Liver (tissue), 9 donors: ENCODE results near the gene SIGLECL1. TPM values are rescaled to one million over a fixed set of nuclear protein-coding genes. Genes with fewer than 3 reads are reported as not detected.

Source experiments
- DNase-seq: peaks from one replicate; pipeline ENCODE4 v3.0.0-alpha.2; 2017; ENCODE audit warnings: low spot score
- H3K27ac ChIP-seq, 2 donors: one replicate each; pipeline ENCODE4 v1.7.0; 2013; ENCODE audit warnings: inconsistent platforms in 2 of 2, low read length in 2 of 2, control low read depth in 1 of 2, low read depth in 1 of 2, mild to moderate bottlenecking in 1 of 2
- H3K27me3 ChIP-seq, 4 donors: one replicate each; pipeline versions ENCODE4 v1.6.1 to v1.7.0; 2013; ENCODE audit warnings: low read length in 3 of 4, inconsistent platforms in 1 of 4, mild to moderate bottlenecking in 1 of 4, moderate library complexity in 1 of 4; ENCODE audit not compliant: control insufficient read depth in 4 of 4, insufficient read depth in 4 of 4
- H3K36me3 ChIP-seq, 4 donors: one replicate each; pipeline versions ENCODE4 v1.6.1 to v1.7.0; 2013; ENCODE audit warnings: low read length in 3 of 4, mild to moderate bottlenecking in 3 of 4, low read depth in 1 of 4, moderate library complexity in 1 of 4; ENCODE audit not compliant: control insufficient read depth in 4 of 4, insufficient read depth in 3 of 4
- H3K4me1 ChIP-seq, 4 donors: one replicate each; pipeline versions ENCODE4 v1.6.1 to v1.7.0; 2013; ENCODE audit warnings: low read length in 3 of 4, mild to moderate bottlenecking in 3 of 4, moderate library complexity in 1 of 4; ENCODE audit not compliant: control insufficient read depth in 4 of 4, insufficient read depth in 4 of 4
- H3K4me3 ChIP-seq, 3 donors: one replicate each; pipeline versions ENCODE4 v1.6.1 to v1.7.0; 2013; ENCODE audit warnings: low read length in 3 of 3, control low read depth in 1 of 3, low read depth in 1 of 3, mild to moderate bottlenecking in 1 of 3
- H3K9ac ChIP-seq, 2 donors: one replicate each; pipeline ENCODE4 v1.7.0; 2013; ENCODE audit warnings: low read length in 2 of 2, mild to moderate bottlenecking in 2 of 2, moderate library complexity in 2 of 2, control low read depth in 1 of 2, low read depth in 1 of 2
- H3K9me3 ChIP-seq, 4 donors: one replicate each; pipeline versions ENCODE4 v1.6.1 to v1.7.0; 2013; ENCODE audit warnings: low read length in 3 of 4; ENCODE audit not compliant: control insufficient read depth in 4 of 4
- EGR1 ChIP-seq, 2 donors: IDR thresholded peaks; 2 replicates each; pipeline ENCODE4 v1.6.1; 2016 to 2018; ENCODE audit warnings: antibody characterized with exemption in 2 of 2, low read depth in 2 of 2
- FOXA1 ChIP-seq: IDR thresholded peaks from 2 replicates; pipeline ENCODE4 v1.6.1; 2016; ENCODE audit warnings: antibody characterized with exemption
- FOXA2 ChIP-seq: IDR thresholded peaks from 2 replicates; pipeline ENCODE4 v1.6.1; 2016; ENCODE audit warnings: antibody characterized with exemption
- GABPA ChIP-seq, 2 donors: IDR thresholded peaks in 1 of 2; conservative IDR thresholded peaks in 1 of 2; 2 replicates each; pipeline ENCODE4 v1.6.1; 2016; ENCODE audit warnings: antibody characterized with exemption in 2 of 2, mild to moderate bottlenecking in 1 of 2, moderate library complexity in 1 of 2
- HNF4A ChIP-seq, 2 donors: conservative IDR thresholded peaks; 2 replicates each; pipeline ENCODE4 v1.6.1; 2016; ENCODE audit warnings: antibody characterized with exemption in 2 of 2, mild to moderate bottlenecking in 2 of 2
- HNF4G ChIP-seq: IDR thresholded peaks from 2 replicates; pipeline ENCODE4 v1.6.1; 2016; ENCODE audit warnings: antibody characterized with exemption
- JUND ChIP-seq, 2 donors: IDR thresholded peaks; 2 replicates each; pipeline ENCODE4 v1.6.1; 2016; ENCODE audit warnings: antibody characterized with exemption in 2 of 2
- NR2F2 ChIP-seq: IDR thresholded peaks from 2 replicates; pipeline ENCODE4 v1.6.1; 2016; ENCODE audit warnings: antibody characterized with exemption
- RAD21 ChIP-seq, 2 donors: IDR thresholded peaks; 2 replicates each; pipeline ENCODE4 v1.6.1; 2016; ENCODE audit warnings: antibody characterized with exemption in 2 of 2, mild to moderate bottlenecking in 2 of 2
- RXRA ChIP-seq, 2 donors: IDR thresholded peaks; 2 replicates each; pipeline ENCODE4 v1.6.1; 2017 to 2018; ENCODE audit warnings: antibody characterized with exemption in 2 of 2, mild to moderate bottlenecking in 1 of 2
- SP1 ChIP-seq: IDR thresholded peaks from 2 replicates; pipeline ENCODE4 v1.6.1; 2018; ENCODE audit warnings: antibody characterized with exemption, mild to moderate bottlenecking
- TAF1 ChIP-seq: conservative IDR thresholded peaks from 2 replicates; pipeline ENCODE4 v1.6.1; 2016; ENCODE audit warnings: antibody characterized with exemption, mild to moderate bottlenecking
- YY1 ChIP-seq: IDR thresholded peaks from 2 replicates; pipeline ENCODE4 v1.6.1; 2016; ENCODE audit warnings: antibody characterized with exemption, mild to moderate bottlenecking
- WGBS: extraction: QIAGEN DNeasy Blood & Tissue Kit; methylation state at CpG from one replicate; pipeline ENCODE4 v1.1.7; 2013; 5-methylcytosine and 5-hydroxymethylcytosine counted together
- polyA plus RNA-seq, 2 donors: library from polyadenylated mRNA; stranded (reverse) in 1 of 2; unstranded in 1 of 2; fragments of 200-250 nt in 1 of 2; fragments of >200 nt in 1 of 2; fragmentation: Nextera tagmentation in 1 of 2; extraction: Ambion mirVana in 1 of 2; gene quantifications; one replicate each; pipeline versions ENCODE4 v1.2.1 to v1.2.3, GENCODE V29; 2013 to 2015
- total RNA-seq, 2 donors: library from RNA; depleted of rRNA; stranded (reverse); fragments of >200 nt; gene quantifications; one replicate each; pipeline ENCODE4 v1.2.3, GENCODE V29; 2014
- TF ChIP-seq, protein P1 (sequence below): IDR thresholded peaks from 2 replicates; pipeline ENCODE4 v1.6.1; 2016; ENCODE audit warnings: antibody characterized with exemption
- TF ChIP-seq, protein P2 (sequence below): IDR thresholded peaks from 2 replicates; pipeline ENCODE4 v1.6.1; 2016; ENCODE audit warnings: antibody characterized with exemption
- TF ChIP-seq, protein P3 (sequence below): IDR thresholded peaks from 2 replicates; pipeline ENCODE4 v1.6.1; 2016; ENCODE audit warnings: antibody characterized with exemption
- TF ChIP-seq, protein P4 (sequence below): fragments of 150-350 bp; IDR thresholded peaks from 2 replicates; pipeline ENCODE4 v1.5.1; 2017; ENCODE audit warnings: improper control_type of control experiment, low read depth, low read length; ENCODE audit not compliant: missing input control
- TF ChIP-seq, protein P5 (sequence below): IDR thresholded peaks from 2 replicates; pipeline ENCODE4 v1.6.1; 2016; ENCODE audit warnings: antibody characterized with exemption, mild to moderate bottlenecking
- donor health status: healthy.
- donor health status: healthy.
- donor health status: healthy.
- donor health status: healthy.
- donor health status: healthy.

Gene SIGLECL1
- total and polyA plus RNA-seq, 4 donors, result 0.05 TPM; not detected in 3

DNA sequence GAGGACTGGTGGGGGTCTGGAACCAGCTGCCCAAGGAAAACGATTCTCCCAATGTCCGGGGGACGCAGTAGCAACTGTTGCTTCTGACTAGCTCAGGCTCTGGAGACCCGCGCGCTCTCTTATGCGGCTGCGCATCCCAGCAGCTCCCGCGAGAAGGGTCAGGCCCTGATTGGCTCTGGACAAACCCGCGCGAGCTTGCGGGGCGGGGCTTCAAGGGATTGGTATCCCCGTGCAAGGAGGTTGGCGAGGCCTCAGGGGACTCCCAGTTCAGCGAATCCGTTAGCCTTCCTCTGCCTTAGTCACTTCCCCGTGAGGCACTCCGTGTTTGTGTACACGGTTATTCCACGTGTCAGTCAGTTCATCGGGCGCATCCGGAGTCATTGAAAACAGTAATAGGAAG lies 20.2 kb downstream of the SIGLECL1 start:
- Histone ChIP-seq H3K9me3 (no peaks in the 10 kb centered on the region), H3K36me3 (no peaks in the 10 kb centered on the region), H3K27ac (no peak overlapping the region), H3K9ac (no peak overlapping the region), H3K4me3 (no peak overlapping the region), H3K27me3 (peaks cover 0 to 6% (median 2%) of the 10 kb centered on the region in 4 donors), H3K4me1 (no peaks in the 10 kb centered on the region)
- no peak for DNase-seq
- 45% methylated on average over 26 of the region's 26 CpGs for WGBS
- TF ChIP-seq EGR1 (IDR thresholded peaks at IDR 0.05; ENCODE audit: low read depth in 2 of 2), result no peak
- TF ChIP-seq FOXA2, result no peak
- TF ChIP-seq HNF4A (conservative IDR thresholded peaks at IDR 0.05), result no peak
- TF ChIP-seq, protein P1, sequence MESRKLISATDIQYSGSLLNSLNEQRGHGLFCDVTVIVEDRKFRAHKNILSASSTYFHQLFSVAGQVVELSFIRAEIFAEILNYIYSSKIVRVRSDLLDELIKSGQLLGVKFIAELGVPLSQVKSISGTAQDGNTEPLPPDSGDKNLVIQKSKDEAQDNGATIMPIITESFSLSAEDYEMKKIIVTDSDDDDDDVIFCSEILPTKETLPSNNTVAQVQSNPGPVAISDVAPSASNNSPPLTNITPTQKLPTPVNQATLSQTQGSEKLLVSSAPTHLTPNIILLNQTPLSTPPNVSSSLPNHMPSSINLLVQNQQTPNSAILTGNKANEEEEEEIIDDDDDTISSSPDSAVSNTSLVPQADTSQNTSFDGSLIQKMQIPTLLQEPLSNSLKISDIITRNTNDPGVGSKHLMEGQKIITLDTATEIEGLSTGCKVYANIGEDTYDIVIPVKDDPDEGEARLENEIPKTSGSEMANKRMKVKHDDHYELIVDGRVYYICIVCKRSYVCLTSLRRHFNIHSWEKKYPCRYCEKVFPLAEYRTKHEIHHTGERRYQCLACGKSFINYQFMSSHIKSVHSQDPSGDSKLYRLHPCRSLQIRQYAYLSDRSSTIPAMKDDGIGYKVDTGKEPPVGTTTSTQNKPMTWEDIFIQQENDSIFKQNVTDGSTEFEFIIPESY, result no peak
- TF ChIP-seq, protein P2, sequence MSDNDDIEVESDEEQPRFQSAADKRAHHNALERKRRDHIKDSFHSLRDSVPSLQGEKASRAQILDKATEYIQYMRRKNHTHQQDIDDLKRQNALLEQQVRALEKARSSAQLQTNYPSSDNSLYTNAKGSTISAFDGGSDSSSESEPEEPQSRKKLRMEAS, result no peak
- TF ChIP-seq, protein P3, sequence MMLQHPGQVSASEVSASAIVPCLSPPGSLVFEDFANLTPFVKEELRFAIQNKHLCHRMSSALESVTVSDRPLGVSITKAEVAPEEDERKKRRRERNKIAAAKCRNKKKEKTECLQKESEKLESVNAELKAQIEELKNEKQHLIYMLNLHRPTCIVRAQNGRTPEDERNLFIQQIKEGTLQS, result no peak
- no peak for TF ChIP-seq FOXA1
- no peak for TF ChIP-seq JUND (IDR thresholded peaks at IDR 0.05)
- no peak for TF ChIP-seq RXRA (IDR thresholded peaks at IDR 0.05)
- TF ChIP-seq, protein P4, sequence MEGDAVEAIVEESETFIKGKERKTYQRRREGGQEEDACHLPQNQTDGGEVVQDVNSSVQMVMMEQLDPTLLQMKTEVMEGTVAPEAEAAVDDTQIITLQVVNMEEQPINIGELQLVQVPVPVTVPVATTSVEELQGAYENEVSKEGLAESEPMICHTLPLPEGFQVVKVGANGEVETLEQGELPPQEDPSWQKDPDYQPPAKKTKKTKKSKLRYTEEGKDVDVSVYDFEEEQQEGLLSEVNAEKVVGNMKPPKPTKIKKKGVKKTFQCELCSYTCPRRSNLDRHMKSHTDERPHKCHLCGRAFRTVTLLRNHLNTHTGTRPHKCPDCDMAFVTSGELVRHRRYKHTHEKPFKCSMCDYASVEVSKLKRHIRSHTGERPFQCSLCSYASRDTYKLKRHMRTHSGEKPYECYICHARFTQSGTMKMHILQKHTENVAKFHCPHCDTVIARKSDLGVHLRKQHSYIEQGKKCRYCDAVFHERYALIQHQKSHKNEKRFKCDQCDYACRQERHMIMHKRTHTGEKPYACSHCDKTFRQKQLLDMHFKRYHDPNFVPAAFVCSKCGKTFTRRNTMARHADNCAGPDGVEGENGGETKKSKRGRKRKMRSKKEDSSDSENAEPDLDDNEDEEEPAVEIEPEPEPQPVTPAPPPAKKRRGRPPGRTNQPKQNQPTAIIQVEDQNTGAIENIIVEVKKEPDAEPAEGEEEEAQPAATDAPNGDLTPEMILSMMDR, result no peak
- no peak for TF ChIP-seq GABPA (IDR thresholded peaks at IDR 0.05 in 1 of 2, conservative IDR thresholded peaks at IDR 0.05 in 1 of 2)
- no peak for TF ChIP-seq HNF4G
- TF ChIP-seq NR2F2, result no peak
- TF ChIP-seq SP1, result no peak
- no peak for TF ChIP-seq YY1
- no peak for TF ChIP-seq RAD21 (IDR thresholded peaks at IDR 0.05)
- TF ChIP-seq, protein P5, sequence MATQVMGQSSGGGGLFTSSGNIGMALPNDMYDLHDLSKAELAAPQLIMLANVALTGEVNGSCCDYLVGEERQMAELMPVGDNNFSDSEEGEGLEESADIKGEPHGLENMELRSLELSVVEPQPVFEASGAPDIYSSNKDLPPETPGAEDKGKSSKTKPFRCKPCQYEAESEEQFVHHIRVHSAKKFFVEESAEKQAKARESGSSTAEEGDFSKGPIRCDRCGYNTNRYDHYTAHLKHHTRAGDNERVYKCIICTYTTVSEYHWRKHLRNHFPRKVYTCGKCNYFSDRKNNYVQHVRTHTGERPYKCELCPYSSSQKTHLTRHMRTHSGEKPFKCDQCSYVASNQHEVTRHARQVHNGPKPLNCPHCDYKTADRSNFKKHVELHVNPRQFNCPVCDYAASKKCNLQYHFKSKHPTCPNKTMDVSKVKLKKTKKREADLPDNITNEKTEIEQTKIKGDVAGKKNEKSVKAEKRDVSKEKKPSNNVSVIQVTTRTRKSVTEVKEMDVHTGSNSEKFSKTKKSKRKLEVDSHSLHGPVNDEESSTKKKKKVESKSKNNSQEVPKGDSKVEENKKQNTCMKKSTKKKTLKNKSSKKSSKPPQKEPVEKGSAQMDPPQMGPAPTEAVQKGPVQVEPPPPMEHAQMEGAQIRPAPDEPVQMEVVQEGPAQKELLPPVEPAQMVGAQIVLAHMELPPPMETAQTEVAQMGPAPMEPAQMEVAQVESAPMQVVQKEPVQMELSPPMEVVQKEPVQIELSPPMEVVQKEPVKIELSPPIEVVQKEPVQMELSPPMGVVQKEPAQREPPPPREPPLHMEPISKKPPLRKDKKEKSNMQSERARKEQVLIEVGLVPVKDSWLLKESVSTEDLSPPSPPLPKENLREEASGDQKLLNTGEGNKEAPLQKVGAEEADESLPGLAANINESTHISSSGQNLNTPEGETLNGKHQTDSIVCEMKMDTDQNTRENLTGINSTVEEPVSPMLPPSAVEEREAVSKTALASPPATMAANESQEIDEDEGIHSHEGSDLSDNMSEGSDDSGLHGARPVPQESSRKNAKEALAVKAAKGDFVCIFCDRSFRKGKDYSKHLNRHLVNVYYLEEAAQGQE, result no peak
- TF ChIP-seq TAF1, result no peak
